ENCODE measurements around the gene TNS3. TPM values are rescaled to one million over a fixed set of nuclear protein-coding genes. Genes with fewer than 3 reads are reported as not detected.

The TNS3 gene
- total and polyA plus RNA-seq, 2 donors (not counting 1 experiment from before 2014, with no cell fraction given) = 11.4 to 77.5 TPM

GRCh38 chr7:47561715-47562446 is 20.0 kb downstream of the TNS3 start:
- Histone ChIP-seq H4K20me1 (ENCODE audit: control insufficient read depth, insufficient read depth, low read length, poor library complexity, severe bottlenecking) (peaks cover 10% of the 10 kb centered on the region), H3K9me3 (ENCODE audit: control extremely low read depth in 1 of 3, control insufficient read depth in 2 of 3, insufficient read depth in 1 of 3, low read length in 2 of 3) (peaks cover 0 to 2% (median 0%) of the 10 kb centered on the region in 3 donors), H3K36me3 (replicated peaks in 1 of 2; ENCODE audit: control extremely low read depth in 1 of 2, control insufficient read depth in 1 of 2, extremely low read depth in 1 of 2, insufficient read depth in 2 of 2, low read length in 1 of 2) (peaks cover 0 to 2% of the 10 kb centered on the region in 2 experiments), H3K4me2 (replicated peaks; ENCODE audit: low read depth, low read length, poor library complexity, severe bottlenecking) (no peak overlapping the region), H3K4me1 (ENCODE audit: control insufficient read depth in 2 of 2, insufficient read depth in 2 of 2, low read length in 2 of 2) (peaks cover 0 to 3% of the 10 kb centered on the region in 2 donors), H3K27me3 (replicated peaks in 1 of 4; ENCODE audit: control extremely low read depth in 1 of 4, control insufficient read depth in 3 of 4, insufficient read depth in 4 of 4, low read length in 3 of 4) (no peaks in the 10 kb centered on the region), H3K4me3 (ENCODE audit: control extremely low read depth in 1 of 5, extremely low read depth in 1 of 5, insufficient read depth in 1 of 5, low read depth in 2 of 5, low read length in 4 of 5) (no peak overlapping the region), H3K27ac (ENCODE audit: low read length in 2 of 2) (no peak overlapping the region), H2AFZ (ENCODE audit: insufficient read depth, low read depth, low read length, poor library complexity, severe bottlenecking) (no peak overlapping the region), H3K9ac (ENCODE audit: low read length) (no peak overlapping the region), H3K79me2 (ENCODE audit: control insufficient read depth, insufficient read depth, low read length) (peaks cover 58% of the 10 kb centered on the region)
- H3K27me3 Mint-ChIP-seq = no peaks in the 10 kb centered on the region
- TF ChIP-seq CTCF (IDR thresholded peaks at IDR 0.05) (no peak), EZH2 (IDR thresholded peaks at IDR 0.05; ENCODE audit: borderline replicate concordance, insufficient read depth, low read depth, low read length, poor library complexity, severe bottlenecking) (no peak)
- H3K4me1 Mint-ChIP-seq = peaks cover 12% of the 10 kb centered on the region
- H3K27ac Mint-ChIP-seq = no peak overlapping the region
- 93% methylated on average over 2 of the region's 3 CpGs for WGBS (ENCODE audit: insufficient coverage)
- DNase-seq = no peak
- no peaks in the 10 kb centered on the region for H3K9me3 Mint-ChIP-seq (ENCODE audit: insufficient read depth)
- ChIA-PET CTCF (interaction anchor here (0.9 to 1.2 kb wide), 2 partner anchors 10 to 259 kb away, joined by 3 read pairs; no protein-coding TSS in a partner anchor), POLR2A (interaction anchor here (0.7 kb wide), 1 partner anchor 165 kb away, joined by 3 read pairs; no protein-coding TSS in a partner anchor)
- no peak overlapping the region for H3K4me3 Mint-ChIP-seq
- intact Hi-C loops (cut with micrococcal nuclease) = no loop called here
- no peak for ATAC-seq (ENCODE audit: low read depth)

Measured in B cell (primary cell).